HG03196 (cell line): ENCODE data around the gene PRMT2.
"Not testable (repeated sequence)": the region's sequence is repeated elsewhere in the genome, so short reads cannot be mapped to it uniquely, and the experiment has no call there.

Experiments used
- ATAC-seq: cut with Tn5 transposase; IDR thresholded peaks from one replicate; pipeline ENCODE4 v1.9.1; 2021; ENCODE audit not compliant: unreplicated experiment

PRMT2 gene

GRCh38 chr21:46666941-46667740 lies 31.7 kb downstream of the PRMT2 start:
- ATAC-seq, result no peak

- no peak for ATAC-seq
These were observed 32.4 kb downstream of the PRMT2 start for GRCh38 chr21:46667741-46668380.

- ATAC-seq, result no peak
These were observed 32.9 kb downstream of the PRMT2 start for GRCh38 chr21:46668381-46668780.

GRCh38 chr21:46668904-46669303 lies 33.4 kb downstream of the PRMT2 start:
- not testable (repeated sequence) for ATAC-seq

GRCh38 chr21:46674430-46675007 lies 39.0 kb downstream of the PRMT2 start:
- no peak for ATAC-seq

- no peak for ATAC-seq
These were observed 40.3 kb downstream of the PRMT2 start for GRCh38 chr21:46675595-46676280.

GRCh38 chr21:46676542-46676941 lies 41.1 kb downstream of the PRMT2 start:
- not testable (repeated sequence) for ATAC-seq

GRCh38 chr21:46681593-46681992 lies 46.1 kb downstream of the PRMT2 start:
- not testable (repeated sequence) for ATAC-seq

GRCh38 chr21:46698652-46699051 lies 63.2 kb downstream of the PRMT2 start:
- not testable (repeated sequence) for ATAC-seq

- ATAC-seq, result not testable (repeated sequence)
These were observed 63.6 kb downstream of the PRMT2 start for GRCh38 chr21:46699104-46699503.
